Measurements from ENCODE around the gene C17orf50. TPM values are rescaled to one million over a fixed set of nuclear protein-coding genes. Genes with fewer than 3 reads are reported as not detected.

Gene C17orf50
- polyA plus RNA-seq, 4 donors = 0.15 TPM; not detected in 3

GRCh38 chr17:35723735-35724134 lies 37.0 kb upstream of the C17orf50 start:
- 97 to 98% (median 97%) methylated on average over 2 of the region's 2 CpGs for WGBS, 3 donors
- H3K4me3 ChIP-seq (ENCODE audit: low read depth in 1 of 3, low read length in 3 of 3) = no peak overlapping the region
- no peaks in the 10 kb centered on the region for H3K27me3 ChIP-seq (ENCODE audit: control insufficient read depth in 3 of 3, insufficient read depth in 3 of 3, low read length in 3 of 3)
- peaks cover 19 to 36% (median 23%) of the 10 kb centered on the region in 3 donors for H3K36me3 ChIP-seq (ENCODE audit: control insufficient read depth in 3 of 3, insufficient read depth in 2 of 3, low read depth in 1 of 3, low read length in 3 of 3)
- H3K4me1 ChIP-seq (ENCODE audit: control insufficient read depth in 3 of 3, insufficient read depth in 2 of 3, low read depth in 1 of 3, low read length in 2 of 3) = peaks cover 0 to 39% (median 4%) of the 10 kb centered on the region in 3 donors
- no peak overlapping the region for H3K27ac ChIP-seq (ENCODE audit: low read depth in 1 of 3, low read length in 2 of 3)
- FAIRE-seq = no peak
- DNase-seq = no peak
- H3K9me3 ChIP-seq (ENCODE audit: control insufficient read depth in 2 of 2, insufficient read depth in 1 of 2, low read depth in 1 of 2, low read length in 1 of 2) = no peaks in the 10 kb centered on the region

DNA sequence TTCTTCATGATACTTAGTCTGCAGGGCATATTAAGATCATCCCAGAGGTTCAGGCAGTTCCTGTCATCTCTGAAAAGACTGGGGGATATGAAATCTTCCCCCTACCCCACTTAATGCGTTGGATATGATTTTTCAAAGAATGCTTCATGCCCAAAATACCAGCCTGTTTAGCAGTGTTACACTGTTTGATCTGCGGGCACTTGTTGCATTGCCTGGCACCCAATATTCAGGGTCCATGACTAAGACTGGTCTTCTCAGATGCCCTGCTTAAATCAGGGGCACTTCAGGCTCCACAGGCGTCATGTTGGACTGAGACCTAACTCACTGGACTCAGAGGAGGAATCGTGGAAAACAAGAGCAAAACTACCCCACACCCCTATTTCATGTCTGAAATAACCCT lies 35.6 kb upstream of the C17orf50 start:
- H3K9me3 ChIP-seq (ENCODE audit: control insufficient read depth in 2 of 2, insufficient read depth in 1 of 2, low read depth in 1 of 2, low read length in 1 of 2) = no peaks in the 10 kb centered on the region
- WGBS, 3 donors = 93 to 99% (median 95%) methylated on average over 4 of the region's 4 CpGs
- H3K4me1 ChIP-seq (ENCODE audit: control insufficient read depth in 3 of 3, insufficient read depth in 2 of 3, low read depth in 1 of 3, low read length in 2 of 3) = peaks cover 0 to 39% (median 4%) of the 10 kb centered on the region in 3 donors
- peaks cover 18 to 33% (median 25%) of the 10 kb centered on the region in 3 donors for H3K36me3 ChIP-seq (ENCODE audit: control insufficient read depth in 3 of 3, insufficient read depth in 2 of 3, low read depth in 1 of 3, low read length in 3 of 3)
- no peak overlapping the region for H3K4me3 ChIP-seq (ENCODE audit: low read depth in 1 of 3, low read length in 3 of 3)
- DNase-seq (no peak), FAIRE-seq (no peak)
- H3K27me3 ChIP-seq (ENCODE audit: control insufficient read depth in 3 of 3, insufficient read depth in 3 of 3, low read length in 3 of 3) = no peaks in the 10 kb centered on the region
- H3K27ac ChIP-seq (ENCODE audit: low read depth in 1 of 3, low read length in 2 of 3) = no peak overlapping the region

DNA sequence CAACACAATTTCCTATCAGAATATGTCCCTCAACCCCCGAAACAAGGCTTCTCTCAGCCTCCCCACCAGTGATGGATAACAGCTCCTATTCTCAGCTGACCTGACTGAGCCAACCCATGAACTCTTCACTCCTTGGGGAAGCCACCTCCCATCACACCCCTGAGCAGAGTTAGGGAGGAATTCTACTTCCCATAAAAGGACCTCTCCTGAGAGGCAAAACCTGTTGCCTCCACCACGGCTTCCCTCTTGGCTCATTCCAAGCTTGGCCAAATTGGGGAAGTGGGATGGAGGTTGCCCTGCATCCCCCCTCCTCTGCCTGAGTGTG lies 34.9 kb upstream of the C17orf50 start:
- 85 to 100% (median 93%) methylated on average over 2 of the region's 2 CpGs for WGBS, 3 donors
- H3K36me3 ChIP-seq (ENCODE audit: control insufficient read depth in 3 of 3, insufficient read depth in 2 of 3, low read depth in 1 of 3, low read length in 3 of 3) = peaks cover 17 to 33% (median 22%) of the 10 kb centered on the region in 3 donors
- H3K27ac ChIP-seq (ENCODE audit: low read depth in 1 of 3, low read length in 2 of 3) = peak overlapping the region in 1 of 3 donors; percentile 71
- H3K27me3 ChIP-seq (ENCODE audit: control insufficient read depth in 3 of 3, insufficient read depth in 3 of 3, low read length in 3 of 3) = no peaks in the 10 kb centered on the region
- H3K4me3 ChIP-seq (ENCODE audit: low read depth in 1 of 3, low read length in 3 of 3) = no peak overlapping the region
- H3K4me1 ChIP-seq (ENCODE audit: control insufficient read depth in 3 of 3, insufficient read depth in 2 of 3, low read depth in 1 of 3, low read length in 2 of 3) = peaks cover 0 to 39% (median 4%) of the 10 kb centered on the region in 3 donors
- FAIRE-seq (no peak), DNase-seq (no peak)
- no peaks in the 10 kb centered on the region for H3K9me3 ChIP-seq (ENCODE audit: control insufficient read depth in 2 of 2, insufficient read depth in 1 of 2, low read depth in 1 of 2, low read length in 1 of 2)

GRCh38 chr17:35726127-35726952 lies 34.3 kb upstream of the C17orf50 start:
- peak overlapping the region in 1 of 3 donors; percentile 71 for H3K27ac ChIP-seq (ENCODE audit: low read depth in 1 of 3, low read length in 2 of 3)
- H3K27me3 ChIP-seq (ENCODE audit: control insufficient read depth in 3 of 3, insufficient read depth in 3 of 3, low read length in 3 of 3) = no peaks in the 10 kb centered on the region
- no peaks in the 10 kb centered on the region for H3K9me3 ChIP-seq (ENCODE audit: control insufficient read depth in 2 of 2, insufficient read depth in 1 of 2, low read depth in 1 of 2, low read length in 1 of 2)
- H3K36me3 ChIP-seq (ENCODE audit: control insufficient read depth in 3 of 3, insufficient read depth in 2 of 3, low read depth in 1 of 3, low read length in 3 of 3) = peaks cover 17 to 33% (median 19%) of the 10 kb centered on the region in 3 donors
- DNase-seq (peak; percentile 58 to 92), FAIRE-seq (no peak)
- no peak overlapping the region for H3K4me3 ChIP-seq (ENCODE audit: low read depth in 1 of 3, low read length in 3 of 3)
- peaks cover 0 to 43% (median 9%) of the 10 kb centered on the region in 3 donors for H3K4me1 ChIP-seq (ENCODE audit: control insufficient read depth in 3 of 3, insufficient read depth in 2 of 3, low read depth in 1 of 3, low read length in 2 of 3)
- WGBS, 3 donors = 28 to 51% (median 48%) methylated on average over 6 of the region's 6 CpGs

DNA sequence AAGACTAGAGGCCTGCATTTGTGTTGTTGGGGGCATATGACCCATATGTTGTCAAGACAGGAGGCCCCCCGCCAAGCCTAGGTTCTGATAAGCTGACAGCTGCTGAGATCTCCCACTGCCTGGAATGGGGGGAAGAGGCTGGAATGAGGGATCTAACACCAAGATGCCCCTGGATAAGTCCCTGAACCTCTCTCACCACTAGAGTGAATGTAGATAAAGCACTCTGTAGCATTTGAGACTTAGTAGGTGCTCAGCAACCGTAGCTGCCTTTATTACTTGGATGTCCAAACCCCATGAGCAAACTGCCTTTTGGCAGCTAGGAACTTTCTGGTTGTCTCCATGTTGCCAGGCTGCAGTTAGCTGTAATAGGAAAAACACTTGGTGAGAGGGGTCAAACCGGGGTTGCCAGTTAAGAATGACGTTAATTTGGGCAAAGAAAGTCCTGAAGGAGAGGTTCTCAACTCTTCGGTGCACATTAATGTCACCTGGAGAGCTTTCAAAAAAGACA lies 33.7 kb upstream of the C17orf50 start:
- H3K27ac ChIP-seq (ENCODE audit: low read depth in 1 of 3, low read length in 2 of 3) = peak overlapping the region in 1 of 3 donors; percentile 71

GRCh38 chr17:35727635-35728034 lies 33.1 kb upstream of the C17orf50 start:
- no peak for FAIRE-seq
- no peaks in the 10 kb centered on the region for H3K9me3 ChIP-seq (ENCODE audit: control insufficient read depth in 2 of 2, insufficient read depth in 1 of 2, low read depth in 1 of 2, low read length in 1 of 2)
- H3K27ac ChIP-seq (ENCODE audit: low read depth in 1 of 3, low read length in 2 of 3) = peak overlapping the region in 1 of 3 donors; percentile 71
- DNase-seq = peak in 1 of 2 donors; percentile 25
- no peaks in the 10 kb centered on the region for H3K27me3 ChIP-seq (ENCODE audit: control insufficient read depth in 3 of 3, insufficient read depth in 3 of 3, low read length in 3 of 3)
- WGBS, 3 donors = 52 to 79% (median 67%) methylated on average over 5 of the region's 5 CpGs
- peaks cover 0 to 49% (median 9%) of the 10 kb centered on the region in 3 donors for H3K4me1 ChIP-seq (ENCODE audit: control insufficient read depth in 3 of 3, insufficient read depth in 2 of 3, low read depth in 1 of 3, low read length in 2 of 3)
- H3K36me3 ChIP-seq (ENCODE audit: control insufficient read depth in 3 of 3, insufficient read depth in 2 of 3, low read depth in 1 of 3, low read length in 3 of 3) = peaks cover 14 to 27% (median 18%) of the 10 kb centered on the region in 3 donors
- H3K4me3 ChIP-seq (ENCODE audit: low read depth in 1 of 3, low read length in 3 of 3) = no peak overlapping the region

More for the DNA sequence above, 33.7 kb upstream of the C17orf50 start:
- no peak for FAIRE-seq
- no peaks in the 10 kb centered on the region for H3K9me3 ChIP-seq (ENCODE audit: control insufficient read depth in 2 of 2, insufficient read depth in 1 of 2, low read depth in 1 of 2, low read length in 1 of 2)
- H3K36me3 ChIP-seq (ENCODE audit: control insufficient read depth in 3 of 3, insufficient read depth in 2 of 3, low read depth in 1 of 3, low read length in 3 of 3) = peaks cover 14 to 28% (median 18%) of the 10 kb centered on the region in 3 donors
- H3K4me3 ChIP-seq (ENCODE audit: low read depth in 1 of 3, low read length in 3 of 3) = no peak overlapping the region
- DNase-seq = no peak
- 38 to 63% (median 48%) methylated on average over 5 of the region's 5 CpGs for WGBS, 3 donors
- H3K27me3 ChIP-seq (ENCODE audit: control insufficient read depth in 3 of 3, insufficient read depth in 3 of 3, low read length in 3 of 3) = no peaks in the 10 kb centered on the region
- peaks cover 0 to 44% (median 9%) of the 10 kb centered on the region in 3 donors for H3K4me1 ChIP-seq (ENCODE audit: control insufficient read depth in 3 of 3, insufficient read depth in 2 of 3, low read depth in 1 of 3, low read length in 2 of 3)

DNA sequence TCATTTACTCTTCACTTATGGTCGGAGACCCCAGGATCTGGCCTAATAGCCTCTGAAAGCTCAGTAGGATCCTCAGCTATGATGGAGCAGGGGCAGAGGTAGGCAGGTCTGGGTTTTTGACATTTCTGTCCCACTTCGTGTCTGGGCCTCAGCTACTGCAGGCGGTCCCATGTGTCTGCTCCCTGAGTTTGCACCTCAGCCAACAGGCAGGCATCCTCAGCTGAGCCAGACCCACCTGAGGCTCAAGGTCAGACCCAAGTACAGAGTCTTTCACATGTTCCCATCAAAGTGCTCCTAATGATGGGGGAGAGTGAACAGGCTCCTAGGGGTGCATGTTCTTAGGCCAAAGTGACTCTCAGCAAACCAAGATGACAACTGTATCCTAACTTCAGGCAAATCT lies 32.1 kb upstream of the C17orf50 start:
- FAIRE-seq (no peak), DNase-seq (no peak)
- no peak overlapping the region for H3K27ac ChIP-seq (ENCODE audit: low read depth in 1 of 3, low read length in 2 of 3)
- H3K4me1 ChIP-seq (ENCODE audit: control insufficient read depth in 3 of 3, insufficient read depth in 2 of 3, low read depth in 1 of 3, low read length in 2 of 3) = peaks cover 0 to 51% (median 9%) of the 10 kb centered on the region in 3 donors
- H3K4me3 ChIP-seq (ENCODE audit: low read depth in 1 of 3, low read length in 3 of 3) = no peak overlapping the region
- H3K27me3 ChIP-seq (ENCODE audit: control insufficient read depth in 3 of 3, insufficient read depth in 3 of 3, low read length in 3 of 3) = no peaks in the 10 kb centered on the region
- H3K36me3 ChIP-seq (ENCODE audit: control insufficient read depth in 3 of 3, insufficient read depth in 2 of 3, low read depth in 1 of 3, low read length in 3 of 3) = peaks cover 12 to 27% (median 14%) of the 10 kb centered on the region in 3 donors
- no peaks in the 10 kb centered on the region for H3K9me3 ChIP-seq (ENCODE audit: control insufficient read depth in 2 of 2, insufficient read depth in 1 of 2, low read depth in 1 of 2, low read length in 1 of 2)
- WGBS, 3 donors = 88 to 98% (median 94%) methylated on average over 3 of the region's 3 CpGs

DNA sequence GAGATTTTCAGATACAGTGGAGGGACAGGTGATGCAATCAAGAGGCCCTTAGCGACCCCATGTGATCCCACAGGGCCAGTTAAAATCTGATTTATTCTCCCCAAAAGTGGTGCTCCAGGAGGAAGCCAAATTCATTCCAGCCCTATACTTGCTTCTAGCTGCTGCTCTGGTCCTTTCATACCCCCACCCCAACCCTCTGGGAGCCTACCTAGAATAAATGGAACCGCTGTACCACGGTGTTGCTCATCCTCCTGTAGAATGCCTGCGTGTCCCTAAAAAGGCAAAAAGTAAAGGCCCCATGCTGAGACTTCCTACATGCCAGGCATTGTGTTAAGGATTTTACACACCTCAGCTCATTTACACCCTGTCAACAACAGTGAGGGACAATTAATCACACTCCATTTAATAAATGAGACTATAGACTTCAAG lies 31.3 kb upstream of the C17orf50 start:
- Histone ChIP-seq H3K4me3 (ENCODE audit: low read depth in 1 of 3, low read length in 3 of 3) (no peak overlapping the region), H3K27ac (ENCODE audit: low read depth in 1 of 3, low read length in 2 of 3) (no peak overlapping the region), H3K36me3 (ENCODE audit: control insufficient read depth in 3 of 3, insufficient read depth in 2 of 3, low read depth in 1 of 3, low read length in 3 of 3) (peaks cover 9 to 24% (median 10%) of the 10 kb centered on the region in 3 donors), H3K27me3 (ENCODE audit: control insufficient read depth in 3 of 3, insufficient read depth in 3 of 3, low read length in 3 of 3) (no peaks in the 10 kb centered on the region), H3K9me3 (ENCODE audit: control insufficient read depth in 2 of 2, insufficient read depth in 1 of 2, low read depth in 1 of 2, low read length in 1 of 2) (no peaks in the 10 kb centered on the region), H3K4me1 (ENCODE audit: control insufficient read depth in 3 of 3, insufficient read depth in 2 of 3, low read depth in 1 of 3, low read length in 2 of 3) (peaks cover 0 to 50% (median 9%) of the 10 kb centered on the region in 3 donors)
- DNase-seq = no peak
- FAIRE-seq = no peak
- 87 to 91% (median 89%) methylated on average over 4 of the region's 4 CpGs for WGBS, 3 donors
